GM18873 (cell line): ENCODE measurements around the gene MORC4.

ENCODE experiments used
- ATAC-seq: cut with Tn5 transposase; IDR thresholded peaks from one replicate; pipeline ENCODE4 v1.9.1; 2021; ENCODE audit warnings: mild to moderate bottlenecking, moderate library complexity, moderate number of reproducible peaks; ENCODE audit not compliant: unreplicated experiment, low FRiP score

Gene MORC4

DNA sequence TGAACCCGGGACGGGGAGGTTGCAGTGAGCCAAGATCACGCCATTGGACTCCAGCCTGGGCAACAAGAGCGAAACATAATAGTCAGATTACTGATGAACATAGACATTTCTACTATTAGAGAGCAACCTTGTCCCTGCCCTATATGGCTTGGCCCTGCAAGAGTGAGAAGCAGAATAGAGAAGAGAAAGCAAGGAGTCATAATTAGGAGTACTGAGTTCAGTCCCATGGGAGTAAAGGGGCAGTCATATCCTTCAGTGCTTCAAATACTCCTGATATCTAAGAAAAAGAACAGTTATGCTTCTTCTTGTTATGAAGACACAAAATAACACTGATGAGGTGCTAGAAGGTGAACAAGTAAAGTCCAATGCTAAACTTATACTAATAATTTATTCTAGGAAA, 46.0 kb downstream of the MORC4 start:
- no peak for ATAC-seq

DNA sequence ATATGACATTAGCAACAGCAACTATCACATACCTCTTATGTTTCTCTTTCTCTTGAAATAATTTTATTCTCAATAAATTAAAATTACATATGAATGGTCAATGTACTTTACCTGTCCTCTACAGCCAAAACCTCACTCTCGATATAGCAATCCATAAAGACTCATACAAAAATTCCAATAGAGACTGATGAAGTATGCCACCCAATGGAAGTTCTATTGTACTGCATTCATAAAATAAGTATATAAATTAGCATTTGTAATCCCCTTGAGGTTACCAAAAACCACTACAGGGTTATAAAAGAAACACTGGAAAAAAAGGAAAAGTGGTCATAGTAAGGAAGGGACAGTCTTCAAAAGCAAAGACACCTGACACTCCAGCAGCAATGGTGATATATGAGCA, 47.0 kb downstream of the MORC4 start:
- ATAC-seq = no peak

DNA sequence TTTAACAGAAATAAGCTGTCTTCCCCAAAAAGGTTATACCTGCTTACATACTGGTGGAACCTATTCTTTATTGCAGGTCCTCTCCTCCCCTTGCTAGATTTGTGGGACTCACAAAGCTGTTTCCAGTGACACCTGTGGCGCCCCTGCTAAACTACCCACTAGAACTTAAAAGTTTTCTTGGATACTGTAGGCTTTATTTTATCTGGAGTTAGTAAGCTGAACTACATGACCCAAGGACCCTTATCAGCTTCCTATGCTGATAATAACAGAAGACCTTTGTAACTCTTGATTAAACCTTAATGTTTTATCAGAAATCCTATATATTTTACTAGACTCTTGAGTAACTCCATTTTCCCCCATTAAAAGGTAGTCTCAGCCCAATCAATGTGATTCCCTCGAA, 47.5 kb downstream of the MORC4 start:
- no peak for ATAC-seq

DNA sequence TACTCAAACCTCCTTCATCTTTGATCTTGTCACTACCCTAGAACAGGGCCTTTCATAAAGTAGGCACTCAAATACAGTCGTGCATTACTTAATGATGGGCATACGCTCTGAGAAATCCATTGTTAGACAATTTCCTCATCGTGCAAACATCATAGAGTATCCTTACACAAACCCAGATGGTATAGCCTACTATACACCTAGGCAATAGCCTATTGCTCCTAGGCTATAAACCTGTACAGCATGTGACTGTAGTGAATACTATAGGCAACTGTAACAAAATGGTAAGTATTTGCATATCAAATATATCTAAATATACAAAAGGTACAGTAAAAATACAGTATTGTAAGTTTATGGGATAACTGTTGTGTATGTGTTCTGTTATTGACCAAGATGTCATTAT, 47.9 kb downstream of the MORC4 start:
- ATAC-seq = no peak

DNA sequence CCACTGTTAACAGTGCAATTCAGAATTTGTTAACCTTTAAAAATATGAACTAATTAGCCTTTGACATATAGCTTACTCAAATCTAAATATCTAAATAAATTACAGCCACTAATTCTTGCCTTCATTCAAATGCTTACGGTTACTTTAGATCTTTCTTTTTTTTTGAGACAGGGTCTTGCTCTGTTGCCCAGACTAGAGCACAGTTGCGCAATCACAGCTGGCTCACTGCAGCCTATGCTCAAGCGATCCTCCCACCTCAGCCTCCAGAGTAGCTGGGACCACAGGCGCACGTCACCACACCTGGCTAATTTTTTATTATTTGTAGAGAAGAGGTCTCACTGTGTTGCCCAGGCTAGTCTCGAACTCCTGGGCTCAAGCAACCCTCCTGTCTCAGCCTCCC, 48.8 kb downstream of the MORC4 start:
- no peak for ATAC-seq

DNA sequence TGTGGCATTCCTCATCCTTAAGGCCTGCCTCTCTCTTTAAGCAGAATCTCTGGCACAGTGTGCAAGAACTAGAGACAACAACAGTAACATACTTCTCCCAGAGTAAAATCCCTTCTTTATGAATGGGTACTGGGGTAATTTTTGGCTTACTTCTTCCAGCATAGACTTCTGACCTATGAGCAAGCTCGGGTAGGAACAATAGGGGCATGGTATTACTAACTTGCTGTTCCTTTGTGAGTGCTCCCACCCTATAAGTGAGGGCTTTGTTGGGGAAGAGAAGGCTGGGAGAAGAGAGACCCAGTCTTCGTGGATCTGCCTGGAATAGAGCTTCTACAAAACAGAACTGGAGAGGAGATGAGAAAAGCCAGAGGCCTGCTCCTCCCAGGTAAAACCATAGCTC, 49.6 kb downstream of the MORC4 start:
- no peak for ATAC-seq

DNA sequence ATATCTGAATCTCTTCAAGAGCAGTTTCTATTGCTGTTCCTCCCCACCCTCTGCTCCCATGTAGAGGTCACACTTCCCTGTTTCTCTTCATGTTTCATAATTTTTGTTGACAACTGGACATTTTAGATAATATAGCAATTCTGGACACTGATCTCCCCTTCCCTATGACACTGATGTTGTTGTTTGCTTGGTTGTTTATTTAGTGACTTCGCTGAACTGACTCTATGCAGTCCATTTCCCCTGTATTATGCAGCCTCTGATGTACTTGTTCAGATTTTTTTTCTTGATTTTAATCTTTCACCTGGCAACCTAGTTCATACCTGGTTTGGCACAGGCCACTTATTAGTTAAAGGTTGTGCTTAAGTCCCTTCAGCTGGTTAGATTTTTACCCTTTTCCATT, 50.6 kb downstream of the MORC4 start:
- no peak for ATAC-seq

DNA sequence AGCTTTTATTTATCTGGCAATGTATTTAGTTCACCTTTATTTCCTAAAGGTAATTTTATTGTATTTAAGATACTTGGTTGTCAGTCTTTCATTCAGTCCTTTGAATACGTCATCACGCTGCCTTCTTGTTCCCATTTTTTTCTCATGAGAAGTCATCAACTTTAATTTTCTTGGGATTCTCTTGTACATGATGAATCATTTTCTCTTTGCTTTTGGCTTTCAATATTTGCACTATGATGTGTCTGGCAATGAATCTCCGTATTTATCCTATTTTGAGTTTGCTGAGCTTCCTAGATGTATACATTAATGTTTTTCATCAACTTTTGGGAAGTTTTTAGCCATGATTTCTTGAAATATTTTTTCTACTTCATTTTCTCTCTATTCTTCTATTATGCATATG, 51.4 kb downstream of the MORC4 start:
- no peak for ATAC-seq

DNA sequence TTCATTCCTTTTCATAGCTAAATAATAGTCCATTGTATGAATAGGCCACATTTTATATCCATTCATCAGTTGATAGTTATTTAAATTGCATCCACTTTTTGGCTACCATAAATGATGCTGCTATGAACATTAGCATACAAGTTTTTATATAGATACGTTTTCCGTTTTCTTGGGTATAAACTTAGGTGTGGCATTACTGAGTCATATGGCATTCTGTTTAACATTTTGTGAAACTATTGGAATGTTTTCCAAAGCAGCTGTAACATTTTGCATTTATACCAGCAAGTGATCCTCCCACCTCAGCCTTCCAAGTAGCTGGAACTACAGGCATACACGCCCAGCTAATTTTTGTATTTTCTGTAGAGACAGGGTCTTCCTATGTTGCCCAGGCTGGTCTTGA, 53.5 kb downstream of the MORC4 start:
- no peak for ATAC-seq

DNA sequence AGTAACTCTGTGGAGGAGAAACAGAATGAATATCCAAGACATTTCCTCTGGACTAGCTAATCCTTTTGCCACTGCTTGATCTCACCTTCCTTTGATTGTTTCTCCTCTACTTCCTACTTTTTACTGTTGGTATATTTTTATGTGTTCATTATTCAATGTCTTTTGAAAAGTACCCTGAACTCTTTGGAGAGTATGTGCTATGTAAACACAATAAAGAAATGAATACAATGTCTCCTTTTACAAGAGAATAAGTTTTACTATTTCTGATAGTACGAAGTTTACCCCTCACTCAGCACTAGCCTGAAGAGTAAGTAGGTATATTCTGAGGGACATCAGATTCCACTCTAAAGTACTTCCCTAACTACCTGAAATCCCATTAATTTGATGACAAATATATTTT, 59.9 kb downstream of the MORC4 start:
- no peak for ATAC-seq

DNA sequence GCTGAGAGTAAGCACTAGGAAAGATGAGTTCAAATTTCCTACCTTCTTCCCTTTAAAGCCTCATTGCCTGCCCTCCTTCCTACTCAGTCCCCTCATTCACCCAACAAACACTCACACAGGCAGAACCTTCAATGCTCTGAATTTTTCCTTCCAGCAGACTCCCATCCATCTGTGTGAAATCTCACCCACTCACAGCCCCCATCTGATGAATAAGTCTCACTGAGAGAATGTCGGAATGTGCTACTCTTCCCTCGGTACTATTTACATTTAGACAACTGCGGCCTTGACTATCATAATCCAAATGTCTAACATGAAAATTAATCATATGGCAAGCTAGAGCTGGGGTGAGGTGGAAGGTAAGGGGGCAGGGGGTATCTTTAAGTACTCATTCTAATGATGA, 60.4 kb downstream of the MORC4 start:
- no peak for ATAC-seq

DNA sequence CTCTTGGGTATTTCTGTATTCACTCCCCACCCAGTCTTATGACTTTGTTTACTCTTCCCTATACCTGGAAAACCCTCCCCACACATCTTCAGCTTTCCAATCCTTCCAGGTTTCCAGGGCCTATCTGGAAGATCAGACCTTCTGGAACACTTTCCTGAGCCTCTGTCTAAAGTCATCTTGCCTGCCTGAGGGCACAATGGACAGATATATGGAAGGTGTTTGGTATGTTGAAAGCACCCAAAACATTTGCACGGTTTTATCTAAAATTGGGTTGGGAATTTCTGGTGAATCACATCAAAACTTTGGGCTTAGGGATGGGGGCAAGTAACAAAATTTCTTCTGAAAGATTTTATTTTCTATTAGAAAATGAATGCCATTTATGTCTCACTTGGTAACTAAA, 63.8 kb downstream of the MORC4 start:
- no peak for ATAC-seq

DNA sequence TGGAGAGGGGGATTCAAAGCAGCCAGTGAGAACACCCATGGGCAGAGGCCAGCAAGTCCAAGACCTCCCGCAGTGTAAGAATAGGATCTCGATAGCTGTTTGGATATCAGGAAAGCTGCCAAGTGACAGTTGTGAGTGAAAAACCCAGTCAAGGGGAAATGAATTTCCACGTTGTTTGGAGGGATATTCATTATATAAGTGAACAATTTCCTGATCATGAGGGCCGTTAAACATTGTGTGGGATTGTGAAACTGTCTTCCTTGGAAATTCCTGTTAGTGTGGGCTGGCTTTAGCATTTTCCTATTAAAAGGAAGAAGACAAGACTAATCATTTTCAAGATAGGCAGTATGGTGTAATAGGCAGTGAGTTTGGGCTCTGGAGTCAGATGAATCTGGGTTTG, 64.8 kb downstream of the MORC4 start:
- ATAC-seq = no peak

DNA sequence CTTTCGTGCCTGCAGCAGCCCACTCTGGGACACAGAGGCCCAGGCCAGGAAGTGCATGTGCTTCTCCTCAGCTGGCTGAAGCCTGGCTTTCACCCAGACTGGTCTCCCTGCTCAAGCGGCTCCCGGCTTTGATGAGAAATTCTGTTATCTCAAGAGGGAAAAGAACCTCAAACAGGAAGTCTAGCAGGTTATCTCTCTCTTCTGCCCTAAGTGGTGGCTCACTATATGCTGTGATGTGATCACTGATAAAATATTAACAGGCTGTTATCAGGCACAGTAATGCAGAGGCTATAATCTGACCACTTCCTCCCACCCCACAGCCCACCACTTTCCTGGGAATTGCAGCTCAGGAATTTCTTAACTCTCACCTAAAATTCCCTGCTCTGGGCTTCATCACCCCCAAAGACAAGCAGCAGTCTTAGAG, 66.5 kb downstream of the MORC4 start:
- ATAC-seq = no peak

DNA sequence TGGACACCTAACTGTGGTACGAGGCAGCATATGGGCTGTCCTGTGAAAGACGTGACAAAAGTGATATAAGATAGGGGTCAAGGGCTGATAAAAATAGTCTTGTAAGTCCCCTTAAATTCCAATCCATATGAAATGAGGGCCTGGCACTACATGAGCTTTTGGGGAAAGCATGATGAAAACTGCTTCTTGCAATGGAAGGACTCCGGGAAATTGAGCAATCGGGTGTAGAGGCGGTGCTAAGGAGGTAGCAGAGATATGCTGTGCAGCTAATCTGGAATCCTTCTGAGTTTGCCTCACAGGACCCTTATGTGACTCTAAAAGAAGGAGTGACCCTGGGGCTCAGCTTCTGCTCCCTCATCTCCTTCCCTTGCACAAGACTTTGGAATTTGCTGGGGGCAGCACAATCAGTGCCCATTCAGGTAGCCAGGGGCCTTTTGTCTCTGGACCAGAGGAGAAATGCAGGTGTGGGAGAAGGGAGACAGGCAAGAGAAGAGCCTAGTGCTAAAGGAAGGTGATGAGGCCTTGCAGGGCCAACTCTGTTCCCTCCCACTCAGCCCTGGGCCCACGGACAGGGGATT, 67.0 kb downstream of the MORC4 start:
- ATAC-seq = no peak

DNA sequence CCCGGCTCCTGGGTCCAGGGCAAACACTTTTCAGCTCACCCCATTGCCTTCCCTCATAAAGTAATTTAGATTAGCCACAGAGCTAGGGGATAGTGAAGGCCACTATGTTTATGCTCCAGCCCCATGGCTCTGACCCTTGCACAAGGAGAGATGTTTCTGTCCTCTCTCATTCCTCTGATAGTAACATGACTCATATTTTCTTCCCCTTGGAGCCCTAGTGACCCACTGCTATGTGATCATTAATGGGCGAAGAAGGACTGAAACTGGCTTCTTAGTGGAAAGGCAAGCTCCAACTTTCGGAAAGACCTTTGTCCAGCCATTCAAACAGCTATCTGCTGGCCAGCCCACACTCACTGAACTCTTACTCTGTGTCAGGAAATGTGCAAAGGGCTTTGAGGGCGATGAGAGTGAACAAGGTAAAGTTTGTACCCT, 67.5 kb downstream of the MORC4 start:
- no peak for ATAC-seq

DNA sequence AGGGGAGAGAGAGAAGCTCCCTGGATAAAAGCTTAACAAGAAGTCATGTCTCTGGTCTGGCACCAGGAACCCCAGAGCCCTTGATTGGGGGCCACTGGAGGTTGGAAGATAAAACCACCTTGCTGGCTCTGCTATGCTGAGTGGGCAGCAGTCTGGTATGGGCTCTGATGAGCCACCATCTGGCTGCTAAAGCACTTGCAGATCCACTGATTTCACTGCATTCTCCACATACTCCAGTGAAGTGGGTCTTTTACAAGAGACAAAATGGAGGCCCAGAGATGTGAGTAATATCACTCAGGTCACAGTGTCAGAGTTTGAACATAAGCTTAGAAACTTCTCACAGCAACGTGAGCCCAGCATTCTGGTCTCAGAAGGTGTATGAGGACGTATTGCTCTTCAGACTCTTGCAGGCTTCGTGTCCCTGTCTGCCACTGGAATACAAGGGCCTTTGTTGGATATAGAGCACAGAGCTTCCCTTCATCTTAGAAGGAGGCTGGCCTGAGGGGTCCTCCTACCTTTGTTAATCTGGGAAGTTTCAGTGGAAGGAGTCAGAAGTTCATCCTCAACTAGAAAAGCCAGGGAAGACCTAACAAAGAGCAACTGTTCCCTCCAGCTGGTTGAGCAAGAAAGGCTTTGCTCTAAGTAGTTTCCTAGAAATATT, 68.1 kb downstream of the MORC4 start:
- no peak for ATAC-seq

DNA sequence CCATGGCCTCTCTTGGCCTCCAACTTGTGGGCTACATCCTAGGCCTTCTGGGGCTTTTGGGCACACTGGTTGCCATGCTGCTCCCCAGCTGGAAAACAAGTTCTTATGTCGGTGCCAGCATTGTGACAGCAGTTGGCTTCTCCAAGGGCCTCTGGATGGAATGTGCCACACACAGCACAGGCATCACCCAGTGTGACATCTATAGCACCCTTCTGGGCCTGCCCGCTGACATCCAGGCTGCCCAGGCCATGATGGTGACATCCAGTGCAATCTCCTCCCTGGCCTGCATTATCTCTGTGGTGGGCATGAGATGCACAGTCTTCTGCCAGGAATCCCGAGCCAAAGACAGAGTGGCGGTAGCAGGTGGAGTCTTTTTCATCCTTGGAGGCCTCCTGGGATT, 71.8 kb downstream of the MORC4 start:
- ATAC-seq = no peak

DNA sequence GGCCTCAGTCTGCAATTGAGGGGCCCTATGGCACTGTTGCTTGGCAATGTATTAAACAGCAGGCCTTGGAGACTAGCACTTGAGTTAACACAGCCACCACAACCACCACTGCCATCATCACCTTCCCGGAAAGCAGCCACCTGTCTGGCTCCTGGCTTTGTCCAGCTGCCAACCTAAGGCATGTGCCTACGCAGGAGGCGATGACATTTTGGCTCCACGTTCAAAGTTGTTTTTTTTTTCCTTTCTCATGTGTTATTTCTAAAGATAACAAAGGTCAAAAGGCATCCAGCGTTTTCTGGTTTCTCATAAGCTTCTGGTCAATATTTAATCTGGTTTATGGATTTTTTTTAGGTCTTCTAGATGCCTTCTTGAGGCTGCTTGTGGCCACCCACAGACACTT, 72.3 kb downstream of the MORC4 start:
- no peak for ATAC-seq

DNA sequence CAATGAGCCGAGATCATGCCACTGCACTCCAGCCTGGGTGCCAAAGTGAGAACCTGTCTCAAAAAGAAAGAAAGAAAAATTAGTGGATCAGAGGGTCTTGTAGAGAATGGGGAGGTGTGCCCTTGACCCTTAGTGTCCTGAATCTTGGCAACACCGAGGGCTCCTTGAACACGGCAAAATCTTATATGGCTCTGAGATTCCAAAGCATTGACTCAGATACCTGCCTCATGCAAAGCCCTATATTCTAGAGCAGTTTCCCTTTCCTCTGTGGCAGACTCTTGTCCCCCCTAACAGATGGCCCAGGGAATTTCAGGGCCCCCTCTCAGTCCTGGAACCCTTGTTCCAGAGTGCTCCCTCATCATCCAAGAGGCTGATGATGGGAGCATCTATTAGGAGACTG, 73.0 kb downstream of the MORC4 start:
- ATAC-seq = no peak

DNA sequence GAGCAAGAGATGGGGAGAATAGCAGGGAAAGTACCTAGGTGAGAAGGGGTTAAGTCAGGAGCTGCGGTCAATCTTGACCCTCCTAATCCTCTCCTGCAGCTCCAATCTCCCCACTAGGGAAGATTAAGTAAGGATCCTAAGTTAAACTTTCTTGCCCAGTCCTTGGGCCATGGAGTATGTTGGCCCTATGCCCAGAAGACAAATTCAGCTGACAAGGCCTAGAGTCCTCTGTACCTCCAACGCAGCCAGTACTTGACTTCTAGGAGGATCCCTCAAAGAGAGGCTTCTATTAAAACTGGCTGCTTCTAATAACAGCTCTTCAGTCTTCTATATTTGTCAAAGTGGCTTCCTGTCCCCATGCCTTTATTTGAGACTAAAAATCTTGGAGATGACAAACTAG, 78.4 kb downstream of the MORC4 start:
- ATAC-seq = no peak

DNA sequence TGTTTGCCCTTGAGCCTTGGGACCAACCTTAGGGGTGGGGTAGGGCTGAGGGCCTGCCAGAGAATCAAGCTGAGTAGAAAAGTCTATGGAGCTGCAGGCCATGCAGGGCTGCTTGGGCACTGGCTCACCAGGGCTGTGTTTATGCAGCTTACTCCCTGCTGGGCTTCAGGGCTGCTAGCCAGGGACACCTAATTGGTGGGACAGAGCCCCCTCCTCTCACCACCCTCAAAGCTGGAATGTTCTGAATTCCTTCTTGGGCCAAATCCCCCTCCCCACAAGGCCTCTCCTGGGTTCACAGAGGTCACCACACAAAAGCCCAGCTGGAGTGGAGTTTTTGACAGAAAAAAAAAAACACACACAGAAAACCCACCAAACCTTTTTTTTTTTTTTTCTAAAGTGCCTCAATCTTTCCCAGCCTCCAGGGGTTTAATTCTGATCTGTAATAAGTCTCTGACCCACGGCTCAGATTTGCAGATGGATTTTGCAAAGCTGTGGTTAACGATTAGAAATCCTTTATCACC, 80.0 kb downstream of the MORC4 start, which contains the start of gene CLDN2:
Gene CLDN2, plus strand, starts transcription at position 471 of the 521 bp plus-strand sequence. CDS start 7,827 bp downstream, outside the sequence.
- ATAC-seq = no peak
